K562 (cell line): Measurements from ENCODE around the gene GMDS. TPM values are rescaled to one million over a fixed set of nuclear protein-coding genes. Genes with fewer than 3 reads are reported as not detected.
A peak's percentile ranks its signal among the peaks of the same experiment; 100 is the strongest.

Experiments
- ATAC-seq: fragments of 200-7000 bp; cut with Tn5 transposase; 3 replicates; pipeline ENCODE4 v1.9.1; 2020; ENCODE audit warnings: moderate library complexity
- BruUV-seq: library from RNA; stranded (reverse); fragments of 400-500 nt; replicated peaks from 2 replicates; lab custom pipeline; 2021; lab: Mats Ljungman, UMichigan
- CTCF ChIA-PET: fragments of 300-600 bp; formaldehyde crosslinking; extraction: SDS; loops from one replicate; lab custom pipeline; 2021; ENCODE audit warnings: low intra/inter-chr PET ratio; lab: Yijun Ruan, JAX
- POLR2A ChIA-PET: fragments of 300-600, 350-650 bp; sonication (Branson Sonifier 250); formaldehyde crosslinking; extraction: SDS; loops from one replicate; lab custom pipeline; 2021; ENCODE audit warnings: antibody characterized with exemption, inconsistent platforms; lab: Yijun Ruan, JAX
- DNase-seq, 4 experiments: peaks; one replicate each; pipeline versions ENCODE4 v3.0.0 to v3.0.0-alpha.2; 2011 to 2018; ENCODE audit warnings: low spot score in 3 of 4, mixed read lengths in 3 of 4; ENCODE audit errors: extremely low read depth in 1 of 4
- FAIRE-seq: peaks from 2 replicates; lab custom pipeline; 2011; peaks lifted over from hg19 to GRCh38; lab: Jason Lieb, UNC
- H2AFZ ChIP-seq: 2 replicates; pipeline ENCODE4 v1.6.0; 2011; ENCODE audit warnings: low read depth, low read length, control low read depth, inconsistent platforms
- H3K27ac ChIP-seq: fragments of 200-600 bp; 3 replicates; pipeline ENCODE4 v1.8.0; 2011; ENCODE audit warnings: low read depth, mild to moderate bottlenecking, control low read depth, inconsistent platforms, low read length, moderate library complexity, mixed read lengths; ENCODE audit errors: extremely low read depth
- H3K27me3 ChIP-seq, 2 experiments: fragments of 300-600 bp in 1 of 2; 2 replicates in 1 of 2; 3 replicates in 1 of 2; pipeline versions ENCODE4 v1.6.0 to v1.8.0; 2011; ENCODE audit warnings: inconsistent platforms in 2 of 2, low read length in 2 of 2, mild to moderate bottlenecking in 1 of 2, mixed read lengths in 1 of 2, moderate library complexity in 1 of 2; ENCODE audit not compliant: control insufficient read depth in 2 of 2, insufficient read depth in 2 of 2
- H3K36me3 ChIP-seq: fragments of 300-600 bp; 3 replicates; pipeline ENCODE4 v1.8.0; 2011; ENCODE audit warnings: mild to moderate bottlenecking, low read length, inconsistent platforms; ENCODE audit not compliant: control insufficient read depth, insufficient read depth
- H3K4me1 ChIP-seq, 2 experiments: fragments of 200-600 bp in 1 of 2; replicated peaks in 1 of 2; 2 replicates in 1 of 2; 3 replicates in 1 of 2; pipeline versions ENCODE4 v1.5.1 to v1.8.0; 2011; ENCODE audit warnings: inconsistent platforms in 2 of 2, low read length in 2 of 2, mild to moderate bottlenecking in 1 of 2, mixed read lengths in 1 of 2, moderate library complexity in 1 of 2; ENCODE audit not compliant: control insufficient read depth in 2 of 2, insufficient read depth in 2 of 2
- H3K4me2 ChIP-seq: 2 replicates; pipeline ENCODE4 v1.6.1; 2011; ENCODE audit warnings: low read length, control low read depth, inconsistent platforms, mixed read lengths; ENCODE audit not compliant: insufficient read depth
- H3K4me3 ChIP-seq: fragments of 200-600 bp; sonication (generic), shearing (Covaris generic); 2 replicates; pipeline ENCODE4 v1.5.1; 2016; ENCODE audit warnings: control low read depth, inconsistent platforms
- H3K79me2 ChIP-seq: fragments of 200-600 bp; 3 replicates; pipeline ENCODE4 v1.8.0; 2011; ENCODE audit warnings: low read length, inconsistent platforms; ENCODE audit not compliant: control insufficient read depth, insufficient read depth
- H3K9ac ChIP-seq, 2 experiments: 2 replicates each; pipeline versions ENCODE4 v1.6.0 to v1.6.1; 2011; ENCODE audit warnings: low read depth in 2 of 2, low read length in 2 of 2, control low read depth in 1 of 2, inconsistent platforms in 1 of 2, mild to moderate bottlenecking in 1 of 2, mixed read lengths in 1 of 2; ENCODE audit not compliant: insufficient read depth in 1 of 2
- H3K9me1 ChIP-seq: one replicate; pipeline ENCODE4 v1.6.0; 2011; ENCODE audit warnings: inconsistent platforms, mild to moderate bottlenecking, low read length, moderate library complexity; ENCODE audit not compliant: control insufficient read depth, insufficient read depth
- H3K9me3 ChIP-seq: replicated peaks from 2 replicates; pipeline ENCODE4 v1.5.1; 2011; ENCODE audit warnings: low read depth, low read length, inconsistent platforms; ENCODE audit not compliant: control insufficient read depth, insufficient read depth
- H4K20me1 ChIP-seq: replicated peaks from 2 replicates; pipeline ENCODE4 v1.6.1; 2011; ENCODE audit warnings: low read length, inconsistent platforms, mixed read lengths; ENCODE audit not compliant: control insufficient read depth, insufficient read depth
- ATF3 ChIP-seq, 2 experiments: fragments of 450-650 bp in 1 of 2; sonication (generic) in 1 of 2; formaldehyde crosslinking in 1 of 2; IDR thresholded peaks in 1 of 2; conservative IDR thresholded peaks in 1 of 2; 2 replicates each; pipeline versions ENCODE4 v1.6.1 to v1.8.1; 2016 to 2023; ENCODE audit warnings: mild to moderate bottlenecking in 2 of 2, moderate library complexity in 2 of 2, inconsistent platforms in 1 of 2, missing genetic modification reagents in 1 of 2
- CBX2 ChIP-seq: fragments of 200-600 bp; sonication (generic); IDR thresholded peaks from one replicate; pipeline ENCODE4 v1.6.1; 2012; ENCODE audit warnings: mild to moderate bottlenecking, low read length, inconsistent platforms; ENCODE audit not compliant: insufficient read depth, poor library complexity, severe bottlenecking
- DLX4 ChIP-seq: fragments of 250-450 bp; sonication (Bioruptor Pico); IDR thresholded peaks from 2 replicates; pipeline ENCODE4 v1.6.1; 2021; ENCODE audit warnings: mild to moderate bottlenecking
- ELF1 ChIP-seq: fragments of 200-800 bp; sonication (Bioruptor generic); IDR thresholded peaks from 2 replicates; pipeline ENCODE4 v1.6.1; 2016; ENCODE audit warnings: missing genetic modification characterization, missing compliant biosample characterization
- EP400 ChIP-seq: fragments of 450-650 bp; IDR thresholded peaks from 2 replicates; pipeline ENCODE4 v1.6.1; 2017; ENCODE audit warnings: antibody characterized with exemption, mild to moderate bottlenecking, moderate library complexity
- FOXJ3 ChIP-seq: sonication (generic); formaldehyde crosslinking; IDR thresholded peaks from 2 replicates; pipeline ENCODE4 v1.4.0; 2020; ENCODE audit warnings: mild to moderate bottlenecking, missing genetic modification reagents
- GABPB2 ChIP-seq: fragments of 250-450 bp; sonication (Bioruptor Pico); conservative IDR thresholded peaks from 2 replicates; pipeline ENCODE4 v1.5.1; 2021; ENCODE audit warnings: mild to moderate bottlenecking
- PCBP2 ChIP-seq: fragments of 200-400 bp; formaldehyde crosslinking; IDR thresholded peaks from 2 replicates; pipeline ENCODE4 v1.6.1; 2018; ENCODE audit warnings: low read length, low read depth, mild to moderate bottlenecking, moderate library complexity; ENCODE audit not compliant: poor library complexity, severe bottlenecking
- ZFP36 ChIP-seq: fragments of 150-350 bp; IDR thresholded peaks from 2 replicates; pipeline ENCODE4 v1.6.1; 2018; ENCODE audit warnings: low read length, low read depth; ENCODE audit not compliant: partially characterized antibody
- ZNF134 ChIP-seq: fragments of 250-450 bp; sonication (Bioruptor Pico); conservative IDR thresholded peaks from 2 replicates; pipeline ENCODE4 v1.4.0; 2020
- ZNF277 ChIP-seq: fragments of 250-450 bp; sonication (Bioruptor Pico); IDR thresholded peaks from 2 replicates; pipeline ENCODE4 v1.8.0; 2022; ENCODE audit warnings: inconsistent platforms, mild to moderate bottlenecking, moderate library complexity, borderline replicate concordance
- ZNF561 ChIP-seq: fragments of 450-650 bp; formaldehyde crosslinking; conservative IDR thresholded peaks from 2 replicates; pipeline ENCODE4 v1.4.0; 2020; ENCODE audit warnings: mild to moderate bottlenecking, moderate library complexity
- ZNF77 ChIP-seq: fragments of 250-450 bp; sonication (Bioruptor Pico); IDR thresholded peaks from 2 replicates; pipeline ENCODE4 v1.5.0; 2020
- ZNF785 ChIP-seq: fragments of 250-450 bp; sonication (Bioruptor Pico); IDR thresholded peaks from 2 replicates; pipeline ENCODE4 v1.4.0; 2020; ENCODE audit warnings: mild to moderate bottlenecking
- in situ Hi-C: fragments of 300-500 bp; cut with MboI; formaldehyde crosslinking; loops from 4 replicates; pipeline ENCODE4 v1.15.0; 2018; ENCODE audit warnings: inconsistent platforms, mixed read lengths
- intact Hi-C: fragments of 100-400 bp; cut with micrococcal nuclease; formaldehyde crosslinking; loops from 2 replicates; pipeline ENCODE4 v1.14.2; 2022
- polyA plus RNA-seq, 8 experiments: library from polyadenylated mRNA; depleted of rRNA in 4 of 8; stranded (reverse) in 5 of 8; unstranded in 3 of 8; fragments of >200 nt; fragmentation: Nextera tagmentation in 2 of 8; fragmentation: Illumina TruSeq in 1 of 8; extraction: Ambion mirVana in 2 of 8; extraction: Trizol in 1 of 8; gene quantifications; 2 replicates each; pipeline versions ENCODE4 v1.2.1 to v1.2.3, GENCODE V29; 2011 to 2014; ENCODE audit warnings: inconsistent platforms in 1 of 8, missing spikeins in 1 of 8
- total RNA-seq, 7 experiments: library from RNA; depleted of rRNA in 6 of 7; stranded (reverse); fragments of >200 nt in 6 of 7; fragmentation: Illumina TruSeq in 2 of 7; extraction: Trizol in 2 of 7; gene quantifications; 2 replicates each; pipeline versions ENCODE4 v1.2.1 to v1.2.3, GENCODE V29; 2011 to 2021; ENCODE audit warnings: low replicate concordance in 1 of 7

The GMDS gene
- total and polyA plus RNA-seq, 9 of the 15 experiments (the other 6 are each of a cell fraction or from before 2014, with no cell fraction given), result 0.48 to 31.8 (median 13.4) TPM

- no peaks in the 10 kb centered on the region for H4K20me1 ChIP-seq
- no peak for TF ChIP-seq CBX2
- 0 out of 2 replicates have a peak, but pooled peaks have one; percentile 42 for TF ChIP-seq ZNF134 (CRISPR knock-in tag)
- no peak for TF ChIP-seq EP400
- TF ChIP-seq FOXJ3, result no peak
- TF ChIP-seq ELF1, result no peak
- TF ChIP-seq ZNF77 (CRISPR knock-in tag), result no peak
- TF ChIP-seq ZNF785 (CRISPR knock-in tag), result no peak
- ChIA-PET POLR2A (interaction anchor here (0.9 kb wide), 1 partner anchor 27 kb away, joined by 3 read pairs; no protein-coding TSS in a partner anchor), CTCF (no interaction called here)
- no TSS peak for BruUV-seq
- no peak overlapping the region for H3K27ac ChIP-seq
- H3K9me3 ChIP-seq, result no peaks in the 10 kb centered on the region
- H2AFZ ChIP-seq, result no peak overlapping the region
- no peak overlapping the region for H3K4me3 ChIP-seq
- H3K36me3 ChIP-seq, result no peaks in the 10 kb centered on the region
- no peak for FAIRE-seq
- no peaks in the 10 kb centered on the region for H3K9me1 ChIP-seq
- no peak overlapping the region for H3K4me2 ChIP-seq
- H3K27me3 ChIP-seq, result no peaks in the 10 kb centered on the region
- DNase-seq, result no peak
- in situ Hi-C loops, result no loop called here
- intact Hi-C loops, result no loop called here
- no peaks in the 10 kb centered on the region for H3K79me2 ChIP-seq
- no peaks in the 10 kb centered on the region for H3K4me1 ChIP-seq
- H3K9ac ChIP-seq, result no peak overlapping the region
- ATAC-seq, result no peak
These were observed 224.5 kb downstream of the GMDS start for GRCh38 chr6:2020909-2021308.

DNA sequence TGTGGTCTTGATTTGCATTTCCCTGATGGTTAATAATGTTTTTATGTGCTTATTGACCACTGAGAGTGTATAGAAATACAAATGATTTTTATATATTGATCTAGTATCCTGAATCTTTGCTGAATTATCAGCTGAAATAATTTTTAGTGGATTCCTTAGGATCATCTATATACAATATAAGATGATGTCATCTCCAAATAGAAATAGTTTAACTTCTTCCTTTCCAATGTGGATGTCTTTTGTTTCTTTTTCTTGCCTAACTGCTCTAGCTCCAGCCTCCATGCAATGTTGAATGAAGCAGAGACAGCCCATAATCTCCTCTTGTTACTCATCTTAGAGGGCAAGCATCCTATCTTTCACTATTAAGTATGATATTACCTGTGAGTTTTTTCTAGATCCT lies 226.4 kb downstream of the GMDS start:
- POLR2A ChIA-PET, result no interaction called here
- Histone ChIP-seq H3K27ac (no peak overlapping the region), H3K79me2 (no peaks in the 10 kb centered on the region), H3K4me3 (no peak overlapping the region), H3K9ac (no peak overlapping the region), H3K9me3 (no peaks in the 10 kb centered on the region), H3K27me3 (no peaks in the 10 kb centered on the region), H3K36me3 (no peaks in the 10 kb centered on the region), H3K9me1 (no peaks in the 10 kb centered on the region), H4K20me1 (no peaks in the 10 kb centered on the region), H3K4me1 (no peaks in the 10 kb centered on the region), H2AFZ (no peak overlapping the region), H3K4me2 (no peak overlapping the region)
- no peak for DNase-seq
- in situ Hi-C loops (no loop called here), intact Hi-C loops (no loop called here)
- ATAC-seq, result no peak
- CTCF ChIA-PET, result no interaction called here
- FAIRE-seq, result no peak
- TF ChIP-seq ZNF277 (CRISPR knock-in tag) (no peak), ZFP36 (no peak), ATF3 (IDR thresholded peaks at IDR 0.05) (no peak), ATF3 (CRISPR knock-in tag; conservative IDR thresholded peaks at IDR 0.05) (no peak), ZNF561 (CRISPR knock-in tag) (no peak), DLX4 (CRISPR knock-in tag) (no peak), PCBP2 (no peak), GABPB2 (CRISPR knock-in tag) (no peak)
- no TSS peak for BruUV-seq
